ENCODE measurements around the gene RAB36. TPM values are rescaled to one million over a fixed set of nuclear protein-coding genes. Genes with fewer than 3 reads are reported as not detected.

Gene RAB36
- total RNA-seq, 1 experiment from 2014 or later: 1.8 TPM

- no peak for DNase-seq (ENCODE audit: low spot score)
- no peak for ATAC-seq
- CTCF ChIA-PET: interaction anchor here (2.7 to 5.5 kb wide), 2 partner anchors 14 to 139 kb away, joined by 24 to 40 read pairs; no protein-coding TSS in a partner anchor
- TF ChIP-seq HMGA2 (CRISPR knock-in tag; IDR thresholded peaks at IDR 0.05) (peak; percentile 40; the same call in 1 of the 2 replicates), NR2C2 (CRISPR knock-in tag; IDR thresholded peaks at IDR 0.05) (no peak)
- POLR2A ChIA-PET: no interaction called here
- Mint-ChIP-seq H3K9me3 (no peaks in the 10 kb centered on the region), H3K27ac (0 out of 2 replicates have a peak overlapping the region, but pooled peaks have one; percentile 14), H3K36me3 (no peaks in the 10 kb centered on the region), H3K4me3 (no peak overlapping the region), H3K4me1 (peaks cover 25% of the 10 kb centered on the region), H3K27me3 (ENCODE audit: low read depth) (peaks cover 32% of the 10 kb centered on the region)
Measured at GRCh38 chr22:23143119-23143518, 2.2 kb upstream of the RAB36 start.

DNA sequence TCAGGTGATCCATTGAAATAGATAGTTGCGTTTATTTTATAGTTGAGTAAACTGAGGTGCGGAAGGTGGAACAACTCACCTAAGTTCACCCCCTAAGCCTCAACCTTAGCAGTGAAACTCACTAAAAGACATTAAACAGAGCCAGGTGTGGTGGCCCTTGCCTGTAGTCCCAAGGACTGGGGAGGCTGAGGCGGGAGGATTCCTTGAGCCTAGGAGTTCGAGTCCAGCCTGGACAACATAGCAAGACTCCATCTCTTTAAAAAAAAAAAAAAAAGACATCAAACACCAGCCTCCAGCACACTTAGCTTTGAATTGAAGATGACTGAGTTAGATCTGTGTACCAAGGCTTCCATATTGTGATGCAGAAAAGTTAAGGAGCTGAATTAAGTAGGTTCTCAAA lies 845 bp upstream of the RAB36 start:
- DNase-seq (ENCODE audit: low spot score) (no peak), ATAC-seq (no peak)
- no peak overlapping the region for H3K4me3 Mint-ChIP-seq
- peaks cover 36% of the 10 kb centered on the region for H3K27me3 Mint-ChIP-seq (ENCODE audit: low read depth)
- no peak overlapping the region for H3K27ac Mint-ChIP-seq
- TF ChIP-seq ETV6 (CRISPR knock-in tag; IDR thresholded peaks at IDR 0.05) (no peak), SOX15 (CRISPR knock-in tag; IDR thresholded peaks at IDR 0.05) (no peak), ZNF121 (CRISPR knock-in tag; IDR thresholded peaks at IDR 0.05) (peak; percentile 80), ZNF425 (CRISPR knock-in tag; conservative IDR thresholded peaks at IDR 0.05) (no peak)
- no peaks in the 10 kb centered on the region for H3K9me3 Mint-ChIP-seq
- POLR2A ChIA-PET: interaction anchor here (0.8 to 1.7 kb wide), 2 partner anchors 9 to 12 kb away, joined by 3 to 4 read pairs; no protein-coding TSS in a partner anchor
- peaks cover 30% of the 10 kb centered on the region for H3K4me1 Mint-ChIP-seq
- CTCF ChIA-PET: interaction anchor here (0.6 to 6.0 kb wide), 13 partner anchors 12 to 705 kb away, joined by 3 to 60 read pairs (median 4); no protein-coding TSS in a partner anchor
- H3K36me3 Mint-ChIP-seq: no peaks in the 10 kb centered on the region

DNA sequence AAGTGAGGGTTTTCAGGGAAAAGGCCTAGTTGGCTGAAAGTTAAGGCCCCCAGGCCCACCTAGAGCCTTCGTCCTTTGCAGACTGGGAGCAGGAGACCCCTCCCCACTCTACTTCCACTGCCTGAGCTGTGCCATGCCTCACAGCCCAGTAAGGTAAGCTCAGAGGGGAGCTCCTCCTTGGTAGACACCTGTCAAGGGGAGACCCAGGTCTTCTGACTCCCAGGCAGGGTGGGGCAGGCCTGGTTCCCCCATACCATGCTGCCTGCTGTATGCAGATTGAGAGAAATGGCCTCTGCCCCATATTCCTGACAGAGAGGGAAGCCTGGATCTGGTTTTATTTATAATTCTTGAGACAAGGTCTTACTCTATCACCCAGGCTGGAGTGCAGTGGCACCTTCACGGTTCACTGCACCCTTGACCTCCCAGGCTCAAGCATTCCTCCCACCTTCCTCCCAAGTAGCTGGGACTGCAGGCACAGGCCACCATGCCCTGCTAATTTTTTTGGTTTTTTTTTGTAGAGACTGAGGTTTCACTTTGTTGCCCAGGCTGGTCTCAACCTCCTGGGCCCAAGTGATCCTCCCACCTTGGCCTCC lies 697 bp downstream of the RAB36 start:
- no peak for TF ChIP-seq CREB1 (CRISPR knock-in tag; IDR thresholded peaks at IDR 0.05)
- no peak for TF ChIP-seq ZNF317 (CRISPR knock-in tag; IDR thresholded peaks at IDR 0.05; ENCODE audit: borderline replicate concordance, low read depth)
- no peak for TF ChIP-seq FOXP1 (CRISPR knock-in tag; IDR thresholded peaks at IDR 0.05; ENCODE audit: borderline replicate concordance)
- TF ChIP-seq ZNF232 (CRISPR knock-in tag; IDR thresholded peaks at IDR 0.05): no peak
- no peak for TF ChIP-seq AFF4 (CRISPR knock-in tag; IDR thresholded peaks at IDR 0.05; ENCODE audit: borderline replicate concordance)
- TF ChIP-seq, protein P1, sequence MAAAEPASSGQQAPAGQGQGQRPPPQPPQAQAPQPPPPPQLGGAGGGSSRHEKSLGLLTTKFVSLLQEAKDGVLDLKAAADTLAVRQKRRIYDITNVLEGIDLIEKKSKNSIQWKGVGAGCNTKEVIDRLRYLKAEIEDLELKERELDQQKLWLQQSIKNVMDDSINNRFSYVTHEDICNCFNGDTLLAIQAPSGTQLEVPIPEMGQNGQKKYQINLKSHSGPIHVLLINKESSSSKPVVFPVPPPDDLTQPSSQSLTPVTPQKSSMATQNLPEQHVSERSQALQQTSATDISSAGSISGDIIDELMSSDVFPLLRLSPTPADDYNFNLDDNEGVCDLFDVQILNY (CRISPR knock-in tag; IDR thresholded peaks at IDR 0.05): no peak
- TF ChIP-seq ATF1 (CRISPR knock-in tag; IDR thresholded peaks at IDR 0.05): no peak
- TF ChIP-seq ESRRA (CRISPR knock-in tag; IDR thresholded peaks at IDR 0.05; ENCODE audit: borderline replicate concordance): no peak
- no peak for TF ChIP-seq KAT7 (CRISPR knock-in tag; IDR thresholded peaks at IDR 0.05; ENCODE audit: borderline replicate concordance)
- no peak for TF ChIP-seq FOXK1 (CRISPR knock-in tag; IDR thresholded peaks at IDR 0.05)
- no peak overlapping the region for H3K27ac Mint-ChIP-seq
- POLR2A ChIA-PET: interaction anchor here (1.7 kb wide), 1 partner anchor 10 kb away, joined by 4 read pairs; no protein-coding TSS in a partner anchor

More for the DNA sequence above, 697 bp downstream of the RAB36 start:
- Mint-ChIP-seq H3K36me3 (no peaks in the 10 kb centered on the region), H3K9me3 (no peaks in the 10 kb centered on the region), H3K4me3 (peak overlapping the region; percentile 73), H3K27me3 (ENCODE audit: low read depth) (peaks cover 36% of the 10 kb centered on the region), H3K4me1 (peaks cover 43% of the 10 kb centered on the region)
- no peak for DNase-seq (ENCODE audit: low spot score)
- CTCF ChIA-PET: interaction anchor here (1.2 to 6.0 kb wide), 6 partner anchors 11 to 376 kb away, joined by 3 to 60 read pairs (median 8); no protein-coding TSS in a partner anchor
- ATAC-seq: no peak
